OCI-M2 (cell line): ENCODE results near the gene CD14.
"Not testable (repeated sequence)": the region's sequence is repeated elsewhere in the genome, so short reads cannot be mapped to it uniquely, and the experiment has no call there.

Experiments
- DNase-seq: peaks from one replicate; lab custom pipeline; 2025; ENCODE audit not compliant: unreplicated experiment; lab: John Stamatoyannopoulos, UW

The CD14 gene

GRCh38 chr5:140635291-140636257 is 2.6 kb upstream of the CD14 start:
- no peak for DNase-seq

DNA sequence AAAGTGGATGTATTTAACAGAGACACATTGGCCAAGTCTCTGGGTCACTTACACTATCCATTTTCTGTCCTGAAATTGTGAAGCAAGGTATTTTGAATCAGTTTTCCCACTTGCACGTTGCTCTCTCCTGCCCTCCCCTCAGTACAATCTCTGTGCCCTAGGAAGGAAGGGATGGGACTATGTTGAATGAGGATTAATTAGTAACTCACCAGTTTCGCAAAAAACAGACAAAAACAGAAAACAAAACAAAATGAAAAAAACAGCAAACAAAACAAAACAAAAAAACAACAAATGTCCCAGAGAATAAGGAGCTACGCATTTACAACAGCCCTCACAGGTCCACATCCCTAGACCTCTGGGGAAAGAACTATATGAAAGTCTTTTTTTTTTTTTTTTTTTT is 1.1 kb upstream of the CD14 start:
- DNase-seq, result no peak

GRCh38 chr5:140633501-140633900 is 526 bp upstream of the CD14 start:
- DNase-seq, result no peak

DNA sequence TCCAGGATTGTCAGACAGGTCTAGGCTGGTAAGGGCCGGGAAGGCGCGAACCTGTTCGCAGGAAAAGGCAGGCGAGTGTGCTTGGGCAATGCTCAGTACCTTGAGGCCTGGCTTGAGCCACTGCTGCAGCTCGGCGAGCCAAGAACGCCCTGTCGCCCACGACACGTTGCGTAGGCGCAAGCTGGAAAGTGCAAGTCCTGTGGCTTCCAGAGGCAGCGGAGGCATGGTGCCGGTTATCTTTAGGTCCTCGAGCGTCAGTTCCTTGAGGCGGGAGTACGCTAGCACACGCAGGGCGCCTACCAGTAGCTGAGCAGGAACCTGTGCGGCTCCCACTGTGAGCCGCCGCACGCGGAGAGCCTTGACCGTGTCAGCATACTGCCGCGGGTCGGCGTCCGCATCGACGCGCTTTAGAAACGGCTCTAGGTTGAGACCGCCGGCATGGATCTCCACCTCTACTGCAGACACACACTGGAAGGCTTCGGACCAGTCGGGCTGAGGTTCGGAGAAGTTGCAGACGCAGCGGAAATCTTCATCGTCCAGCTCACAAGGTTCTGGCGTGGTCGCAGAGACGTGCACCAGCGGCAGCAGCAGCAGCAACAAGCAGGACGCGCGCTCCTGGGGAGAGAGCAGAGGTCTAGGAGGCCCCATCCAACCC is 482 bp downstream of the CD14 start:
- no peak for DNase-seq

DNA sequence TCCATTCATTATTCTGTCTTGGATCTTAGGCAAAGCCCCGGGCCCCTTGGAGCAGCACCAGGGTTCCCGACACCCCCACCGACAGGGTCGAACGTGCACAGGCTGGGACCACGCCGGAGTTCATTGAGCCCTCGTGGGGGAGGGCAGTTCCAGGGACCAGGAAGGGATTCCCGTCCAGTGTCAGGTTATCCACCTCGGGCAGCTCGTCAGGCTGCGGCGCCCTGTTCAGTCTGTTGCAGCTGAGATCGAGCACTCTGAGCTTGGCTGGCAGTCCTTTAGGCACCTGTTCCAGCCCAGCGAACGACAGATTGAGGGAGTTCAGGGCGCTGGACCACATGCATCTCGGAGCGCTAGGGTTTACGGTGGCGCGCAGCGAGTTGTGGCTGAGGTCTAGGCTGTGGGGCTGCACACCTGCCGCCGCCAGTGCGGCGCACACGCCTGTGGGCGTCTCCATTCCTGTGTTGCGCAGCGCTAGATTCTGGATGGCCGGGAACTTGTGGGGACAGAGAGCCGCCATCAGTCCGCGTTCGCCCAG is 1.1 kb downstream of the CD14 start:
- no peak for DNase-seq

DNA sequence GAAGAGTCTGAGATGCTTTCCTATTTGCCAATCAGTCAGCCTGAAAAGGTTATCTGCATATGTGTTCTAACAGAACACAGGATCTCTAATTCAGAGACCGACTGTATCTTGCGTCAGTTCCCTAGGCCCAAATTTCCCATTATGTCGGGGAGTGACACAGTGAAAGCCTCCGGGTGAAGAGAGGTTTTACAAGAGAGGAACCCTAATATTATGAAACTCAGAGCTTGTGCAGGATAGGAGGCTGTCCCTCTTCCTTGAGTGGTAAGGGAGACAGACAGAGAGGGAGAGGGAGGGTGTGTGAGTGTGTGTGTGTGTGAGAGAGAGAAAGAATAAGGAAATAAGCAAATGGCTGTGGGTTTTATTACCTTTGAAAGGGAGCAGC is 1.9 kb downstream of the CD14 start:
- no peak for DNase-seq

DNA sequence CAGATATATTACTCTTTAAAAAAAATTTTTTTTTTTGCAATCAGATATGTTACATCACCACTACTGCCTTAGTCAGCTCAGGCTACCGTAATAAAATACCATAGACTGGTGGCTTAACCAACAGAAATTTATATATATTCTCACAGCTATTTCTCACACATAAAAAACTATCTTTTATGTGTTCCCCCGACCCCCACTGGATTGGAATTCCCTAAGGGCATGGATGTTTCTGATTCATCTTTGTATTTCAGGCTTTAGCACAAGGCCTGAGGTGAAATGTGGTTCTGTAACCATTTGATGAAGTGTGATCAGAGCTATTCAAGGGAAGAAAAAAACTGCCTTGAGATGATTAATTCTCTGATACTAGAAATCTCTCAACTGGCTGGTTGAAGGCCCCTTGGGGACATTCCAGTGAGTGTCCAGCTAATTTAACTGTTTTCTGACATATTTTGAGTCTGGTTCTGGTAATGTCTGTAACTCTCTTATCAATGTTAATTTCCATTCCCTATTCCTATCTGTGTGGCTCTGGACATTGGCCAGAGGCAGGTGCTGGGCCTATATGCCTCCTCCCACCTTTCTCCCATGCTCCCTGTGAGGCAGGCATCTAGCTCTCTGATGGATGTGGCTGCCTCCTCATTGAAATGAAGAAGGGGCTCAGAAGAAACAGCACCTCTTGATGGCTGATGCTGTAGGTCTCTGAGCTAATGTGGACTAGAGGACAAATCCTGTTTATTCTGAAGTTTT is 2.5 kb downstream of the CD14 start:
- no peak for DNase-seq

DNA sequence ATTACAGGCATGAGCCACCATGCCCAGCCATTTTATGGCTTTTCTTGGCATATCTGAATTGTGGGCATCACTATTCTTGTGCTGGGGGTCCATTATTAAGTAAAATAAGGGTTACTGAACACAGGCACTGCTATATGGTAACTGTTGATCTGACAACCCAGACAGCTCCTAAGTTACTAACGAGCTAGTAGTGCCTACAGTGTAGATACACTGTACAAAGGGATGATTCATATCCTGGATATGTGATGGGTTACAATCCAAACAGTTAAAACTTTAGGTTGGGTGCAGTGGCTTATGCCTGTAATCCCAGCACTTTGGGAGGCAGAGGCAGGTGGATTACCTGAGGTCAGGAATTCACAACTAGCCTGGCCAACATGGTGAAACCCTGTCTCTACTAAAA is 4.3 kb downstream of the CD14 start:
- no peak for DNase-seq

DNA sequence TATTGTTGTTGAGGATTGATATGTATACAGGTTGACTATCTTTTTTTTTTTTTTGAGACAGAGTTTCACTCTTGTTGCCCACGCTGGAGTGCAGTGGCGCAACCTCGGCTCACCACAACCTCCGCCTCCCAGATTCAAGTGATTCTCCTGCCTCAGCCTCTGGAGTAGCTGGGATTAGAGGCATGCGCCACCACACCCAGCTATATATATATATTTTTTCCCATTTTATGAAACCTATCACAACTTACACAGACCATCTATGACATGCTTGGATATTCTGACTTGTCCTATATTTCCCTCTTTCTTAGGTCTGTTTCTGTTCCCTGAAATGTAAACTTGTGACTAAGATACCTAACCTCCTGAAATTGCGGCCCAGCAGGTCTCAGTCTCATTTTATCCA is 5.0 kb downstream of the CD14 start:
- DNase-seq, result no peak

GRCh38 chr5:140624886-140625285 is 8.1 kb downstream of the CD14 start:
- not testable (repeated sequence) for DNase-seq

- not testable (repeated sequence) for DNase-seq
Measured at GRCh38 chr5:140623061-140623460, 9.9 kb downstream of the CD14 start.

GRCh38 chr5:140622301-140622700 is 10.7 kb downstream of the CD14 start:
- DNase-seq, result no peak

GRCh38 chr5:140611020-140611521 is 21.9 kb downstream of the CD14 start:
- DNase-seq, result peak; percentile 23

GRCh38 chr5:140609126-140609525 is 23.8 kb downstream of the CD14 start:
- DNase-seq, result no peak

- DNase-seq, result no peak
Measured at GRCh38 chr5:140608722-140609121, 24.3 kb downstream of the CD14 start.

GRCh38 chr5:140607031-140607430 is 25.9 kb downstream of the CD14 start:
- no peak for DNase-seq

GRCh38 chr5:140605879-140606278 is 27.1 kb downstream of the CD14 start:
- no peak for DNase-seq

DNA sequence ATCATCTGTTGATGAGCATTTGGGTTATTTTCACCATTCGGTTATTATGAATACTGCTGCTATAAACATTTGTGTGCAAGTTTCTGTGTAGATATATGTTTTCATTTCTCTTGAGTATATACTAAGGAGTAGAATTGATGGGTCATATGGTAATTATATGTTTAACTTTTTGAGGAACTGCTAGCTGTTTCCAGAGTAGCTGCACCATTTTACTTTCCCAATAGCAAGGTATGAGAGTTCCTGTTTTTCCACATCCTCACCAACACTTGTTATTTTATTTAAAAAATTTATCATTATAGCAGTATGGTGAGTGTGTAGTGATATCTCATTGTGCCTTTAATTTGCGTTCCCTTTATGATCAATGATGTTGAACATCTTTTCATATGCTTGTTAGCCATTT is 29.2 kb downstream of the CD14 start:
- DNase-seq, result no peak

DNA sequence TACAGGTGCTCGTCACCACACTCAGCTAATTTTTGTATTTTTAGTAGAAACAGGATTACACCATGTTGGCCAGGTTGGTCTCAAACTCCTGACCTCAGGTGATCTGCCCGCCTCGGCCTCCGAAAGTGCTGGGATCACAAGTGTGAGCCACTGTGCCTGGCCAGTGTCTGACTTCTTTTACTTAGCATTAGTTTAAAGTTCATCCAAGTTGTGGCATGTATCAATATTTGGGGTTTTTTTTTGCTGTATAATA is 29.6 kb downstream of the CD14 start:
- not testable (repeated sequence) for DNase-seq

DNA sequence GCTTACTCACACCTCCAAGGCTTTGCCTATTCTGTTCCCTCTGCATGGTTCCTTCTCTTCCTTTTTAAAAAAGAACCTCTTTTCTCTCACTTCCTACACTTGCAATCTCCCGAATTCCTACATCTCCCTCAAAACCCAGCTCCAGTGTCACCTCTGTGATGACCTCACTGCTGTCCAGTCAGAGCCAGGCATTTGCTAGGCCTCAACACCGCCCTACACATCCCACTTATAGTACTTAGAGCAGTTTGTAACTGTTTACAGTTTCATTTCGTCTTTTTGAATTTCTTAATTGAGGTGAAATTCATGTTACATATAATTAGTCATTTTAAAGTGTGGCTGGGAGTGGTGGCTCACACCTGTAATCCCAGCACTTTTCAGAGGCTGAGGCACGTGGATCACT is 30.8 kb downstream of the CD14 start:
- no peak for DNase-seq

- no peak for DNase-seq
Measured at GRCh38 chr5:140600096-140600495, 32.9 kb downstream of the CD14 start.

GRCh38 chr5:140598836-140599235 is 34.1 kb downstream of the CD14 start:
- no peak for DNase-seq
